Endothelial cell of hepatic sinusoid (primary cell): ENCODE data around the gene LMAN2.

Experiments used
- in situ Hi-C: cut with HindIII; loops from 2 replicates; pipeline ENCODE4 v1.10.0; 2017; ENCODE audit warnings: low sequenced_read_pairs

Gene LMAN2

GRCh38 chr5:177297922-177298321 lies 53.5 kb downstream of the LMAN2 start:
- in situ Hi-C loops: no loop called here

GRCh38 chr5:177296581-177296980 lies 54.9 kb downstream of the LMAN2 start:
- in situ Hi-C loops: no loop called here

GRCh38 chr5:177295924-177296323 lies 55.5 kb downstream of the LMAN2 start:
- in situ Hi-C loops: no loop called here

- in situ Hi-C loops: no loop called here
These were observed 56.8 kb downstream of the LMAN2 start for GRCh38 chr5:177294632-177295031.

GRCh38 chr5:177293819-177294581 lies 57.5 kb downstream of the LMAN2 start:
- in situ Hi-C loops: no loop called here

GRCh38 chr5:177291735-177292134 lies 59.7 kb downstream of the LMAN2 start:
- in situ Hi-C loops: no loop called here

- in situ Hi-C loops: no loop called here
These were observed 60.5 kb downstream of the LMAN2 start for GRCh38 chr5:177290816-177291596.

GRCh38 chr5:177288191-177288590 lies 63.3 kb downstream of the LMAN2 start:
- in situ Hi-C loops: no loop called here
